Measurements from ENCODE around the gene SLC35F4. TPM values are rescaled to one million over a fixed set of nuclear protein-coding genes. Genes with fewer than 3 reads are reported as not detected.

SLC35F4 gene
- total and polyA plus RNA-seq, 2 of the 8 experiments (the other 6 are each of a cell fraction or from before 2014, with no cell fraction given) = not detected

DNA sequence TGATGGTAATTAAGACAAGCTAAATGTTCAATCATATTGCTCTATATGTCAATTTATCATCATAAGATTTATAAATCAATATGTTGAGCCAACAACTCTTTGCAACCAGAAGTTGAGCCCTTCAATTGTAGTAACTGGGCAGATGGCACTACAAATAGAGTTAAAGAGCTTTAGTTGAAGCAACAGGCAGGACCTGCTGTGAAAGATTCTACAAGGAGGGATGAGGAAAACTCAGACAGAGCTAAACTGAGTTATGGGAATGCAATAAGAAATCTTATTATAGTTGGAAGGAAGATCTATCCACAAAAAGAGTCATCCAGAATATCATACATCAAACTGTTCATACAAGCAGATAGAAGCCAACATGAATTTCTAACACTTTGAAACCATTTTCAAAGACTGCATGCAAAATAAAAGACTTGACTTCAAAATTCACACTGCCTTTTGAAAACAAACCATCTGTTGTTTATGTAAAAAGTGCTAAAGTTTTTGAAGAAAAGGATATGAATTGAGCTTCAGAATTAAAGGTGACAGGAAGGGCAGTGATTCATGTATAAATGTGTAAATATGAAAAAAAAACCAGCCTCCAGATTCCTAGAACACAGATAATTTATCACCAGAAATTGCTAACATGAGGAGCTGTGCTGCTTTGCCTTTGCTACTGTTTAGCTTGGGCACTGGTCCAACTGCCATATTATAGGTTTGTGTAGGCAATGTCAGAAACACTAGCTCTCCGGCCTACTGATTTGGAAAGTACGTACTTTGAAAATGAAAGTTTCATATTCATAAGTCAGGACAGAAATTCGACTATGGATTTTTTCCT, 133.2 kb downstream of the SLC35F4 start:
- Histone ChIP-seq H3K56ac (replicated peaks; ENCODE audit: insufficient read length, low read depth, low read length) (no peak overlapping the region), H2BK20ac (ENCODE audit: low read length) (no peak overlapping the region), H4K8ac (ENCODE audit: extremely low read depth, insufficient read depth, low read length) (no peak overlapping the region), H3K4me3 (ENCODE audit: extremely low read depth in 1 of 4, insufficient read depth in 2 of 4, low read depth in 3 of 4, low read length in 4 of 4) (no peak overlapping the region), H4K91ac (replicated peaks; ENCODE audit: insufficient read length, low read length) (no peak overlapping the region), H3K23ac (ENCODE audit: insufficient read length) (no peak overlapping the region), H3K79me1 (ENCODE audit: low read depth, low read length) (no peaks in the 10 kb centered on the region), H2AK5ac (ENCODE audit: low read depth, low read length) (no peak overlapping the region), H2BK15ac (ENCODE audit: low read length) (no peak overlapping the region), H3K18ac (ENCODE audit: extremely low read depth, low read length) (no peak overlapping the region), H2BK12ac (ENCODE audit: low read depth, low read length) (no peak overlapping the region), H3K4ac (replicated peaks; ENCODE audit: insufficient read length, low read depth, low read length) (no peak overlapping the region), H3K36me3 (ENCODE audit: control insufficient read depth in 2 of 4, insufficient read depth in 4 of 4, low read length in 3 of 4) (no peaks in the 10 kb centered on the region), H2AFZ (ENCODE audit: low read length) (no peak overlapping the region), H3K27me3 (replicated peaks in 1 of 4; ENCODE audit: control insufficient read depth in 3 of 4, extremely low read depth in 1 of 4, insufficient read depth in 3 of 4, low read length in 3 of 4) (no peaks in the 10 kb centered on the region), H4K20me1 (replicated peaks in 1 of 2; ENCODE audit: control insufficient read depth in 1 of 2, insufficient read depth in 2 of 2, low read length in 2 of 2) (no peaks in the 10 kb centered on the region), H2BK5ac (ENCODE audit: low read depth, low read length) (no peak overlapping the region), H3K9me3 (ENCODE audit: insufficient read depth in 2 of 2, low read depth in 1 of 2, low read length in 1 of 2) (no peaks in the 10 kb centered on the region), H3K4me1 (replicated peaks in 1 of 4; ENCODE audit: control insufficient read depth in 3 of 4, insufficient read depth in 4 of 4, low read length in 3 of 4) (peaks cover 4 to 7% (median 5%) of the 10 kb centered on the region in 4 experiments; a peak in 6 of 7 replicates), H4K5ac (ENCODE audit: insufficient read length, low read depth, low read length) (no peak overlapping the region), H3K4me2 (ENCODE audit: insufficient read depth in 1 of 2, low read depth in 2 of 2, low read length in 2 of 2) (no peak overlapping the region), H3K27ac (ENCODE audit: low read depth, low read length) (no peak overlapping the region), H2BK120ac (replicated peaks; ENCODE audit: low read depth, low read length) (no peak overlapping the region), H3K79me2 (ENCODE audit: control insufficient read depth in 1 of 2, insufficient read depth in 2 of 2, low read length in 2 of 2) (no peaks in the 10 kb centered on the region), H3K23me2 (ENCODE audit: low read depth, low read length) (peaks cover 2% of the 10 kb centered on the region; the same call in 1 of the 2 replicates), H3K14ac (ENCODE audit: insufficient read length) (no peak overlapping the region), H3K9ac (replicated peaks in 1 of 4; ENCODE audit: extremely low read depth in 1 of 4, low read depth in 3 of 4, low read length in 3 of 4) (no peak overlapping the region)
- ChIA-PET POLR2A (ENCODE audit: partially characterized antibody) (no interaction called here), CTCF (ENCODE audit: partially characterized antibody) (interaction anchor here (0.9 to 1.1 kb wide), 3 partner anchors 41 to 182 kb away, joined by 3 to 4 read pairs (median 4); no protein-coding TSS in a partner anchor)
- no peak for FAIRE-seq
- 93% methylated on average over 3 of the region's 3 CpGs; no CpG with 5 or more reads in 1 of the 2 experiments for WGBS, 2 experiments (ENCODE audit: extremely low coverage in 1 of 2, insufficient coverage in 1 of 2, insufficient read length in 1 of 2, insufficient replicate concordance in 2 of 2, low coverage in 1 of 2, low lambda C conversion rate in 2 of 2, missing lambda C conversion rate in 1 of 2)
- DNase-seq (ENCODE audit: low read depth in 1 of 2, low spot score in 2 of 2) = no peak
- TF ChIP-seq SP1 (IDR thresholded peaks at IDR 0.05; ENCODE audit: low read depth, low read length) (no peak), SUZ12 (IDR thresholded peaks at IDR 0.05; ENCODE audit: low read length) (no peak), CHD2 (IDR thresholded peaks at IDR 0.05; ENCODE audit: low read length) (no peak)
